HepG2 (cell line): ENCODE results near the gene FRS2.

Experiments
- CEBPB ChIP-seq: IDR thresholded peaks from 2 replicates; pipeline ENCODE4 v1.6.1; 2011; ENCODE audit warnings: low read depth, low read length, improper control_type of control experiment, borderline replicate concordance
- NFIB ChIP-seq: sonication (generic); formaldehyde crosslinking; IDR thresholded peaks from 2 replicates; pipeline ENCODE4 v1.9.0; 2021; ENCODE audit warnings: missing genetic modification reagents, mild to moderate bottlenecking, borderline replicate concordance
- ZNF691 ChIP-seq: sonication (generic); formaldehyde crosslinking; IDR thresholded peaks from 2 replicates; pipeline ENCODE4 v1.4.0; 2020; ENCODE audit warnings: missing genetic modification reagents, low read depth, mild to moderate bottlenecking, borderline replicate concordance

- no peak for TF ChIP-seq NFIB (CRISPR knock-in tag)
- no peak for TF ChIP-seq ZNF691 (CRISPR knock-in tag)
- no peak for TF ChIP-seq CEBPB
These were observed 105.2 kb downstream of the FRS2 start for GRCh38 chr12:69575346-69575745.
